GOT3 (cell line): Measurements from ENCODE around the gene DNAJB13.

ENCODE experiments used
- DNase-seq: peaks from one replicate; lab custom pipeline; 2025; ENCODE audit warnings: mixed read lengths; lab: John Stamatoyannopoulos, UW

Gene DNAJB13

GRCh38 chr11:74000307-74001133, 49.7 kb downstream of the DNAJB13 start:
- no peak for DNase-seq

GRCh38 chr11:74001822-74002286, 51.0 kb downstream of the DNAJB13 start:
- no peak for DNase-seq

GRCh38 chr11:74002832-74003231, 52.0 kb downstream of the DNAJB13 start:
- no peak for DNase-seq

- DNase-seq, result no peak
Measured at GRCh38 chr11:74004046-74004695, 53.3 kb downstream of the DNAJB13 start.

- no peak for DNase-seq
Measured at GRCh38 chr11:74004759-74005615, 54.2 kb downstream of the DNAJB13 start.

- no peak for DNase-seq
Measured at GRCh38 chr11:74005721-74006517, 55.1 kb downstream of the DNAJB13 start.

- no peak for DNase-seq
Measured at GRCh38 chr11:74006743-74007304, 56.0 kb downstream of the DNAJB13 start.

- no peak for DNase-seq
Measured at GRCh38 chr11:74007691-74008372, 57.0 kb downstream of the DNAJB13 start.

GRCh38 chr11:74008373-74009229, 57.8 kb downstream of the DNAJB13 start, which contains the start of gene UCP3:
Gene UCP3 (minus strand): TSS chr11:74009085. CDS start chr11:74007042, 2,043 bp downstream.
- DNase-seq, result no peak

GRCh38 chr11:74009230-74009547, 58.4 kb downstream of the DNAJB13 start:
- DNase-seq, result no peak

GRCh38 chr11:74009675-74010305, 59.0 kb downstream of the DNAJB13 start:
- DNase-seq, result no peak

GRCh38 chr11:74010306-74011300, 59.8 kb downstream of the DNAJB13 start:
- no peak for DNase-seq

- no peak for DNase-seq
Measured at GRCh38 chr11:74011360-74012073, 60.7 kb downstream of the DNAJB13 start.

GRCh38 chr11:74012074-74012809, 61.4 kb downstream of the DNAJB13 start:
- DNase-seq, result no peak

- DNase-seq, result no peak
Measured at GRCh38 chr11:74013141-74013540, 62.3 kb downstream of the DNAJB13 start.

GRCh38 chr11:74014880-74015279, 64.1 kb downstream of the DNAJB13 start:
- no peak for DNase-seq
